ENCODE data around the gene AFF3.
"Not testable (repeated sequence)": the region's sequence is repeated elsewhere in the genome, so short reads cannot be mapped to it uniquely, and the experiment has no call there.

The AFF3 gene

GRCh38 chr2:100142393-100142792 is at the start of gene AFF3:
Gene AFF3, minus strand, starts transcription at chr2:100142590. Its CDS starts 38,136 bp downstream, at chr2:100104454.
- peak; percentile 49 to 50 for DNase-seq (ENCODE audit: low read depth in 2 of 2)

- no peak for DNase-seq (ENCODE audit: low read depth in 2 of 2)
These were observed 47.0 kb upstream of the AFF3 start for GRCh38 chr2:100189387-100189786.

- DNase-seq (ENCODE audit: low read depth in 2 of 2) = no peak
These were observed 45.9 kb upstream of the AFF3 start for GRCh38 chr2:100188326-100188725.

- no peak for DNase-seq (ENCODE audit: low read depth in 2 of 2)
These were observed 43.7 kb upstream of the AFF3 start for GRCh38 chr2:100186126-100186525.

- DNase-seq (ENCODE audit: low read depth in 2 of 2) = no peak
These were observed 43.1 kb upstream of the AFF3 start for GRCh38 chr2:100185516-100185915.

- no peak for DNase-seq (ENCODE audit: low read depth in 2 of 2)
These were observed 42.7 kb upstream of the AFF3 start for GRCh38 chr2:100185105-100185504.

- DNase-seq (ENCODE audit: low read depth in 2 of 2) = no peak
These were observed 41.8 kb upstream of the AFF3 start for GRCh38 chr2:100184055-100184737.

GRCh38 chr2:100182494-100183361 is 40.3 kb upstream of the AFF3 start:
- DNase-seq (ENCODE audit: low read depth in 2 of 2) = no peak

GRCh38 chr2:100180503-100180902 is 38.1 kb upstream of the AFF3 start:
- no peak for DNase-seq (ENCODE audit: low read depth in 2 of 2)

- no peak for DNase-seq (ENCODE audit: low read depth in 2 of 2)
These were observed 37.4 kb upstream of the AFF3 start for GRCh38 chr2:100179806-100180205.

- no peak for DNase-seq (ENCODE audit: low read depth in 2 of 2)
These were observed 36.5 kb upstream of the AFF3 start for GRCh38 chr2:100178864-100179263.

GRCh38 chr2:100178085-100178788 is 35.8 kb upstream of the AFF3 start:
- DNase-seq (ENCODE audit: low read depth in 2 of 2) = peak; percentile 7 to 8

GRCh38 chr2:100176925-100177324 is 34.5 kb upstream of the AFF3 start:
- DNase-seq (ENCODE audit: low read depth in 2 of 2) = no peak

- DNase-seq (ENCODE audit: low read depth in 2 of 2) = no peak
These were observed 31.6 kb upstream of the AFF3 start for GRCh38 chr2:100174026-100174431.

GRCh38 chr2:100166701-100167100 is 24.3 kb upstream of the AFF3 start:
- DNase-seq (ENCODE audit: low read depth in 2 of 2) = no peak

- DNase-seq (ENCODE audit: low read depth in 2 of 2) = no peak
These were observed 21.2 kb upstream of the AFF3 start for GRCh38 chr2:100163605-100164004.

- DNase-seq (ENCODE audit: low read depth in 2 of 2) = no peak
These were observed 19.7 kb upstream of the AFF3 start for GRCh38 chr2:100161945-100162620.

GRCh38 chr2:100160396-100160795 is 18.0 kb upstream of the AFF3 start:
- no peak for DNase-seq (ENCODE audit: low read depth in 2 of 2)

- DNase-seq (ENCODE audit: low read depth in 2 of 2) = not testable (repeated sequence)
These were observed 9.4 kb upstream of the AFF3 start for GRCh38 chr2:100151832-100152231.

- no peak for DNase-seq (ENCODE audit: low read depth in 2 of 2)
These were observed 8.9 kb upstream of the AFF3 start for GRCh38 chr2:100151310-100151709.

GRCh38 chr2:100148883-100149282 is 6.5 kb upstream of the AFF3 start:
- no peak for DNase-seq (ENCODE audit: low read depth in 2 of 2)

GRCh38 chr2:100146657-100146960 is 4.2 kb upstream of the AFF3 start:
- DNase-seq (ENCODE audit: low read depth in 2 of 2) = no peak

Measured in stimulated activated CD4-positive, alpha-beta T cell treated with anti-CD3 and anti-CD28 coated beads, Interleukin-4, amount 100 ng/mL, for 48 hours (primary cell).